GM23338 (cell line): ENCODE measurements around the gene CDK5. TPM values are rescaled to one million over a fixed set of nuclear protein-coding genes. Genes with fewer than 3 reads are reported as not detected.

ENCODE experiments used
- ATAC-seq: fragments of 200-7000 bp; cut with Tn5 transposase; 3 replicates; pipeline ENCODE4 v1.9.1; 2020
- DNase-seq: peaks from one replicate; pipeline ENCODE4 v3.0.0-alpha.2; 2015; ENCODE audit warnings: low spot score
- H2AFZ ChIP-seq: fragments of 200-600 bp; sonication (generic); 2 replicates; pipeline ENCODE4 v1.8.0; 2016; ENCODE audit warnings: antibody characterized with exemption, mild to moderate bottlenecking, moderate library complexity
- H3F3A ChIP-seq: fragments of 200-600 bp; sonication (generic); replicated peaks from 2 replicates; pipeline ENCODE4 v1.8.0; 2017; ENCODE audit warnings: antibody characterized with exemption, mixed run types, low read depth
- H3K27ac ChIP-seq: fragments of 200-600 bp; sonication (generic); 2 replicates; pipeline ENCODE4 v1.6.1; 2016; ENCODE audit warnings: low read depth
- H3K27me3 ChIP-seq: fragments of 200-600 bp; sonication (generic); 2 replicates; pipeline ENCODE4 v1.8.0; 2016; ENCODE audit warnings: mild to moderate bottlenecking, mixed run types, moderate library complexity; ENCODE audit not compliant: insufficient read depth
- H3K36me3 ChIP-seq: fragments of 200-600 bp; sonication (generic); 2 replicates; pipeline ENCODE4 v1.8.0; 2016; ENCODE audit warnings: mild to moderate bottlenecking; ENCODE audit not compliant: insufficient read depth
- H3K4me1 ChIP-seq: fragments of 200-600 bp; sonication (generic); 2 replicates; pipeline ENCODE4 v1.8.0; 2016; ENCODE audit warnings: mild to moderate bottlenecking, moderate library complexity; ENCODE audit not compliant: insufficient read depth
- H3K4me2 ChIP-seq: fragments of 200-600 bp; sonication (generic); 2 replicates; pipeline ENCODE4 v1.7.1; 2017; ENCODE audit warnings: mixed run types
- H3K4me3 ChIP-seq: fragments of 200-600 bp; sonication (generic); 2 replicates; pipeline ENCODE4 v1.6.1; 2016; ENCODE audit warnings: mixed run types
- H3K79me2 ChIP-seq: fragments of 200-600 bp; sonication (generic); replicated peaks from 2 replicates; pipeline ENCODE4 v1.8.0; 2017; ENCODE audit warnings: mild to moderate bottlenecking; ENCODE audit not compliant: insufficient read depth
- H3K9me2 ChIP-seq: fragments of 200-600 bp; sonication (generic); 2 replicates; pipeline ENCODE4 v1.8.0; 2017; ENCODE audit not compliant: insufficient read depth
- H4K20me1 ChIP-seq: fragments of 200-600 bp; sonication (generic); replicated peaks from 2 replicates; pipeline ENCODE4 v1.8.0; 2017; ENCODE audit warnings: mild to moderate bottlenecking; ENCODE audit not compliant: insufficient read depth
- H3K27ac Mint-ChIP-seq: 2 replicates; pipeline ENCODE4 v1.8.0; 2020; ENCODE audit warnings: inconsistent platforms, mild to moderate bottlenecking, moderate library complexity, mixed read lengths
- H3K27me3 Mint-ChIP-seq: 3 replicates; pipeline ENCODE4 v1.8.0; 2022; ENCODE audit warnings: low read depth, mild to moderate bottlenecking, moderate library complexity, mixed read lengths, inconsistent platforms; ENCODE audit not compliant: insufficient read depth, poor library complexity
- H3K36me3 Mint-ChIP-seq: 3 replicates; pipeline ENCODE4 v1.8.0; 2021; ENCODE audit warnings: low read depth, mild to moderate bottlenecking, inconsistent platforms, moderate library complexity, mixed read lengths
- H3K4me1 Mint-ChIP-seq: 3 replicates; pipeline ENCODE4 v1.8.0; 2020; ENCODE audit warnings: mild to moderate bottlenecking, inconsistent platforms, mixed read lengths
- H3K4me3 Mint-ChIP-seq: 3 replicates; pipeline ENCODE4 v1.8.0; 2021; ENCODE audit warnings: moderate library complexity, mild to moderate bottlenecking, inconsistent platforms, mixed read lengths
- H3K9me3 Mint-ChIP-seq: 3 replicates; pipeline ENCODE4 v1.8.0; 2020; ENCODE audit warnings: moderate library complexity, mild to moderate bottlenecking, inconsistent platforms, mixed read lengths
- CREB1 ChIP-seq: fragments of 250-450 bp; sonication (Bioruptor Pico); IDR thresholded peaks from 2 replicates; pipeline ENCODE4 v1.5.0; 2020; ENCODE audit warnings: low read depth, mild to moderate bottlenecking, moderate library complexity
- EZH2 ChIP-seq: fragments of 200-600 bp; sonication (generic); IDR thresholded peaks from one replicate; pipeline ENCODE4 v1.8.0; 2017; ENCODE audit warnings: antibody characterized with exemption, mild to moderate bottlenecking, low read depth; ENCODE audit not compliant: unreplicated experiment
- EZH2phosphoT487 ChIP-seq: fragments of 200-600 bp; sonication (generic); IDR thresholded peaks from one replicate; pipeline ENCODE4 v1.8.1; 2018; ENCODE audit warnings: antibody characterized with exemption; ENCODE audit not compliant: unreplicated experiment
- JUNB ChIP-seq: IDR thresholded peaks from one replicate; pipeline ENCODE4 v1.6.1; 2016; ENCODE audit warnings: antibody characterized with exemption; ENCODE audit not compliant: unreplicated experiment
- NANOG ChIP-seq: IDR thresholded peaks from 2 replicates; pipeline ENCODE4 v1.6.1; 2016; ENCODE audit warnings: antibody characterized with exemption, borderline replicate concordance
- POLR2AphosphoS5 ChIP-seq: IDR thresholded peaks from 2 replicates; pipeline ENCODE4 v1.6.1; 2016; ENCODE audit warnings: antibody characterized with exemption, low read depth
- STAT1 ChIP-seq: IDR thresholded peaks from one replicate; pipeline ENCODE4 v1.6.1; 2016; ENCODE audit warnings: antibody characterized with exemption; ENCODE audit not compliant: unreplicated experiment
- ZNF114 ChIP-seq: fragments of 250-450 bp; sonication (Bioruptor Pico); IDR thresholded peaks from 2 replicates; pipeline ENCODE4 v1.5.0; 2020; ENCODE audit warnings: mild to moderate bottlenecking, moderate library complexity
- ZNF331 ChIP-seq: fragments of 250-450 bp; sonication (Bioruptor Pico); IDR thresholded peaks from 2 replicates; pipeline ENCODE4 v1.5.0; 2020; ENCODE audit warnings: low read depth, mild to moderate bottlenecking, moderate library complexity
- polyA plus RNA-seq: library from polyadenylated mRNA; unstranded; fragments of >200 nt; fragmentation: Nextera tagmentation; extraction: Ambion mirVana; gene quantifications from 2 replicates; pipeline ENCODE4 v1.2.1, GENCODE V29; 2016
- total RNA-seq: library from RNA; depleted of rRNA; stranded (reverse); fragments of >200 nt; shearing (Covaris generic); gene quantifications from 2 replicates; pipeline ENCODE4 v1.2.3, GENCODE V29; 2014
- TF ChIP-seq, protein P1 (sequence below), 2 experiments: fragments of 200-600 bp in 1 of 2; sonication (generic) in 1 of 2; conservative IDR thresholded peaks; 2 replicates each; pipeline versions ENCODE4 v1.5.1 to v1.6.1; 2016 to 2017; ENCODE audit warnings: antibody characterized with exemption in 2 of 2, low read depth in 2 of 2, mild to moderate bottlenecking in 2 of 2, moderate library complexity in 1 of 2
- TF ChIP-seq, protein P2 (sequence below): IDR thresholded peaks from one replicate; pipeline ENCODE4 v1.6.1; 2018; ENCODE audit warnings: antibody characterized with exemption; ENCODE audit not compliant: unreplicated experiment
- TF ChIP-seq, protein P3 (sequence below): IDR thresholded peaks from 2 replicates; pipeline ENCODE4 v1.6.1; 2016; ENCODE audit warnings: antibody characterized with exemption
- TF ChIP-seq, protein P4 (sequence below): fragments of 250-450 bp; sonication (Bioruptor Pico); IDR thresholded peaks from 2 replicates; pipeline ENCODE4 v1.5.0; 2020; ENCODE audit warnings: mild to moderate bottlenecking, moderate library complexity

The CDK5 gene
- total and polyA plus RNA-seq, 2 experiments from 2014 or later, result 19.8 to 27.1 TPM

DNA sequence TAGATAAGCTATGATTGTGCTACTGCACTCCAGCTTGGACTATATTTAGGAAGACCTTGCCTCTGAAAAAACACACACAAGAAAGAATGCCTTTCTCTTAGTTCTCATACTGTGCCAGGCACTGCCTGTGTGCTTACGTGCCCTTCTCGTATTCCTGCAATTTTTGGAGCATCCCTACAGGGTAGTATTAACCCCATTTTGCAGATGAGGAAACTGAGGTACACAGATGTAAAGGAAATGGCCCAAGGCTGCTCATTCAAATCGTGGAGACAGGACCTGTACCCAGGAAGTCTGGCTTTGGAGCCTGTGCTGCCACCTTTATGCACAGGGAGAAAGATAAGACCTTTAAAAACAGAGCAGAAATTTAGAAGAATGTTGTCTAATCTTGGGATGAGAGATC is 45.3 kb upstream of the CDK5 start:
- no peak overlapping the region for H3K27ac Mint-ChIP-seq
- H4K20me1 ChIP-seq, result peaks cover 11% of the 10 kb centered on the region; the same call in 1 of the 2 replicates

More for the DNA sequence above, 45.3 kb upstream of the CDK5 start:
- H3K4me1 ChIP-seq, result peaks cover 52% of the 10 kb centered on the region
- peaks cover 16% of the 10 kb centered on the region; the same call in 1 of the 2 replicates for H3F3A ChIP-seq
- no peak overlapping the region for H2AFZ ChIP-seq
- no peaks in the 10 kb centered on the region for H3K27me3 ChIP-seq
- H3K27ac ChIP-seq, result no peak overlapping the region; the same call in 1 of the 2 replicates
- H3K4me1 Mint-ChIP-seq, result peaks cover 42% of the 10 kb centered on the region
- H3K36me3 ChIP-seq, result no peaks in the 10 kb centered on the region
- no peak overlapping the region for H3K4me3 ChIP-seq
- TF ChIP-seq, protein P1, sequence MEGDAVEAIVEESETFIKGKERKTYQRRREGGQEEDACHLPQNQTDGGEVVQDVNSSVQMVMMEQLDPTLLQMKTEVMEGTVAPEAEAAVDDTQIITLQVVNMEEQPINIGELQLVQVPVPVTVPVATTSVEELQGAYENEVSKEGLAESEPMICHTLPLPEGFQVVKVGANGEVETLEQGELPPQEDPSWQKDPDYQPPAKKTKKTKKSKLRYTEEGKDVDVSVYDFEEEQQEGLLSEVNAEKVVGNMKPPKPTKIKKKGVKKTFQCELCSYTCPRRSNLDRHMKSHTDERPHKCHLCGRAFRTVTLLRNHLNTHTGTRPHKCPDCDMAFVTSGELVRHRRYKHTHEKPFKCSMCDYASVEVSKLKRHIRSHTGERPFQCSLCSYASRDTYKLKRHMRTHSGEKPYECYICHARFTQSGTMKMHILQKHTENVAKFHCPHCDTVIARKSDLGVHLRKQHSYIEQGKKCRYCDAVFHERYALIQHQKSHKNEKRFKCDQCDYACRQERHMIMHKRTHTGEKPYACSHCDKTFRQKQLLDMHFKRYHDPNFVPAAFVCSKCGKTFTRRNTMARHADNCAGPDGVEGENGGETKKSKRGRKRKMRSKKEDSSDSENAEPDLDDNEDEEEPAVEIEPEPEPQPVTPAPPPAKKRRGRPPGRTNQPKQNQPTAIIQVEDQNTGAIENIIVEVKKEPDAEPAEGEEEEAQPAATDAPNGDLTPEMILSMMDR (conservative IDR thresholded peaks at IDR 0.05; ENCODE audit: low read depth in 2 of 2), result no peak
- TF ChIP-seq ZNF114 (CRISPR knock-in tag), result no peak
- no peak for TF ChIP-seq POLR2AphosphoS5
- TF ChIP-seq ZNF331 (CRISPR knock-in tag), result no peak
- TF ChIP-seq JUNB, result no peak
- TF ChIP-seq STAT1, result no peak
- TF ChIP-seq, protein P2, sequence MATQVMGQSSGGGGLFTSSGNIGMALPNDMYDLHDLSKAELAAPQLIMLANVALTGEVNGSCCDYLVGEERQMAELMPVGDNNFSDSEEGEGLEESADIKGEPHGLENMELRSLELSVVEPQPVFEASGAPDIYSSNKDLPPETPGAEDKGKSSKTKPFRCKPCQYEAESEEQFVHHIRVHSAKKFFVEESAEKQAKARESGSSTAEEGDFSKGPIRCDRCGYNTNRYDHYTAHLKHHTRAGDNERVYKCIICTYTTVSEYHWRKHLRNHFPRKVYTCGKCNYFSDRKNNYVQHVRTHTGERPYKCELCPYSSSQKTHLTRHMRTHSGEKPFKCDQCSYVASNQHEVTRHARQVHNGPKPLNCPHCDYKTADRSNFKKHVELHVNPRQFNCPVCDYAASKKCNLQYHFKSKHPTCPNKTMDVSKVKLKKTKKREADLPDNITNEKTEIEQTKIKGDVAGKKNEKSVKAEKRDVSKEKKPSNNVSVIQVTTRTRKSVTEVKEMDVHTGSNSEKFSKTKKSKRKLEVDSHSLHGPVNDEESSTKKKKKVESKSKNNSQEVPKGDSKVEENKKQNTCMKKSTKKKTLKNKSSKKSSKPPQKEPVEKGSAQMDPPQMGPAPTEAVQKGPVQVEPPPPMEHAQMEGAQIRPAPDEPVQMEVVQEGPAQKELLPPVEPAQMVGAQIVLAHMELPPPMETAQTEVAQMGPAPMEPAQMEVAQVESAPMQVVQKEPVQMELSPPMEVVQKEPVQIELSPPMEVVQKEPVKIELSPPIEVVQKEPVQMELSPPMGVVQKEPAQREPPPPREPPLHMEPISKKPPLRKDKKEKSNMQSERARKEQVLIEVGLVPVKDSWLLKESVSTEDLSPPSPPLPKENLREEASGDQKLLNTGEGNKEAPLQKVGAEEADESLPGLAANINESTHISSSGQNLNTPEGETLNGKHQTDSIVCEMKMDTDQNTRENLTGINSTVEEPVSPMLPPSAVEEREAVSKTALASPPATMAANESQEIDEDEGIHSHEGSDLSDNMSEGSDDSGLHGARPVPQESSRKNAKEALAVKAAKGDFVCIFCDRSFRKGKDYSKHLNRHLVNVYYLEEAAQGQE, result no peak
- no peak for TF ChIP-seq NANOG
- TF ChIP-seq EZH2phosphoT487, result no peak
- no peak for TF ChIP-seq CREB1 (CRISPR knock-in tag)
- no peak for TF ChIP-seq EZH2
- TF ChIP-seq, protein P3, sequence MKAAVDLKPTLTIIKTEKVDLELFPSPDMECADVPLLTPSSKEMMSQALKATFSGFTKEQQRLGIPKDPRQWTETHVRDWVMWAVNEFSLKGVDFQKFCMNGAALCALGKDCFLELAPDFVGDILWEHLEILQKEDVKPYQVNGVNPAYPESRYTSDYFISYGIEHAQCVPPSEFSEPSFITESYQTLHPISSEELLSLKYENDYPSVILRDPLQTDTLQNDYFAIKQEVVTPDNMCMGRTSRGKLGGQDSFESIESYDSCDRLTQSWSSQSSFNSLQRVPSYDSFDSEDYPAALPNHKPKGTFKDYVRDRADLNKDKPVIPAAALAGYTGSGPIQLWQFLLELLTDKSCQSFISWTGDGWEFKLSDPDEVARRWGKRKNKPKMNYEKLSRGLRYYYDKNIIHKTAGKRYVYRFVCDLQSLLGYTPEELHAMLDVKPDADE, result no peak
- TF ChIP-seq, protein P4, sequence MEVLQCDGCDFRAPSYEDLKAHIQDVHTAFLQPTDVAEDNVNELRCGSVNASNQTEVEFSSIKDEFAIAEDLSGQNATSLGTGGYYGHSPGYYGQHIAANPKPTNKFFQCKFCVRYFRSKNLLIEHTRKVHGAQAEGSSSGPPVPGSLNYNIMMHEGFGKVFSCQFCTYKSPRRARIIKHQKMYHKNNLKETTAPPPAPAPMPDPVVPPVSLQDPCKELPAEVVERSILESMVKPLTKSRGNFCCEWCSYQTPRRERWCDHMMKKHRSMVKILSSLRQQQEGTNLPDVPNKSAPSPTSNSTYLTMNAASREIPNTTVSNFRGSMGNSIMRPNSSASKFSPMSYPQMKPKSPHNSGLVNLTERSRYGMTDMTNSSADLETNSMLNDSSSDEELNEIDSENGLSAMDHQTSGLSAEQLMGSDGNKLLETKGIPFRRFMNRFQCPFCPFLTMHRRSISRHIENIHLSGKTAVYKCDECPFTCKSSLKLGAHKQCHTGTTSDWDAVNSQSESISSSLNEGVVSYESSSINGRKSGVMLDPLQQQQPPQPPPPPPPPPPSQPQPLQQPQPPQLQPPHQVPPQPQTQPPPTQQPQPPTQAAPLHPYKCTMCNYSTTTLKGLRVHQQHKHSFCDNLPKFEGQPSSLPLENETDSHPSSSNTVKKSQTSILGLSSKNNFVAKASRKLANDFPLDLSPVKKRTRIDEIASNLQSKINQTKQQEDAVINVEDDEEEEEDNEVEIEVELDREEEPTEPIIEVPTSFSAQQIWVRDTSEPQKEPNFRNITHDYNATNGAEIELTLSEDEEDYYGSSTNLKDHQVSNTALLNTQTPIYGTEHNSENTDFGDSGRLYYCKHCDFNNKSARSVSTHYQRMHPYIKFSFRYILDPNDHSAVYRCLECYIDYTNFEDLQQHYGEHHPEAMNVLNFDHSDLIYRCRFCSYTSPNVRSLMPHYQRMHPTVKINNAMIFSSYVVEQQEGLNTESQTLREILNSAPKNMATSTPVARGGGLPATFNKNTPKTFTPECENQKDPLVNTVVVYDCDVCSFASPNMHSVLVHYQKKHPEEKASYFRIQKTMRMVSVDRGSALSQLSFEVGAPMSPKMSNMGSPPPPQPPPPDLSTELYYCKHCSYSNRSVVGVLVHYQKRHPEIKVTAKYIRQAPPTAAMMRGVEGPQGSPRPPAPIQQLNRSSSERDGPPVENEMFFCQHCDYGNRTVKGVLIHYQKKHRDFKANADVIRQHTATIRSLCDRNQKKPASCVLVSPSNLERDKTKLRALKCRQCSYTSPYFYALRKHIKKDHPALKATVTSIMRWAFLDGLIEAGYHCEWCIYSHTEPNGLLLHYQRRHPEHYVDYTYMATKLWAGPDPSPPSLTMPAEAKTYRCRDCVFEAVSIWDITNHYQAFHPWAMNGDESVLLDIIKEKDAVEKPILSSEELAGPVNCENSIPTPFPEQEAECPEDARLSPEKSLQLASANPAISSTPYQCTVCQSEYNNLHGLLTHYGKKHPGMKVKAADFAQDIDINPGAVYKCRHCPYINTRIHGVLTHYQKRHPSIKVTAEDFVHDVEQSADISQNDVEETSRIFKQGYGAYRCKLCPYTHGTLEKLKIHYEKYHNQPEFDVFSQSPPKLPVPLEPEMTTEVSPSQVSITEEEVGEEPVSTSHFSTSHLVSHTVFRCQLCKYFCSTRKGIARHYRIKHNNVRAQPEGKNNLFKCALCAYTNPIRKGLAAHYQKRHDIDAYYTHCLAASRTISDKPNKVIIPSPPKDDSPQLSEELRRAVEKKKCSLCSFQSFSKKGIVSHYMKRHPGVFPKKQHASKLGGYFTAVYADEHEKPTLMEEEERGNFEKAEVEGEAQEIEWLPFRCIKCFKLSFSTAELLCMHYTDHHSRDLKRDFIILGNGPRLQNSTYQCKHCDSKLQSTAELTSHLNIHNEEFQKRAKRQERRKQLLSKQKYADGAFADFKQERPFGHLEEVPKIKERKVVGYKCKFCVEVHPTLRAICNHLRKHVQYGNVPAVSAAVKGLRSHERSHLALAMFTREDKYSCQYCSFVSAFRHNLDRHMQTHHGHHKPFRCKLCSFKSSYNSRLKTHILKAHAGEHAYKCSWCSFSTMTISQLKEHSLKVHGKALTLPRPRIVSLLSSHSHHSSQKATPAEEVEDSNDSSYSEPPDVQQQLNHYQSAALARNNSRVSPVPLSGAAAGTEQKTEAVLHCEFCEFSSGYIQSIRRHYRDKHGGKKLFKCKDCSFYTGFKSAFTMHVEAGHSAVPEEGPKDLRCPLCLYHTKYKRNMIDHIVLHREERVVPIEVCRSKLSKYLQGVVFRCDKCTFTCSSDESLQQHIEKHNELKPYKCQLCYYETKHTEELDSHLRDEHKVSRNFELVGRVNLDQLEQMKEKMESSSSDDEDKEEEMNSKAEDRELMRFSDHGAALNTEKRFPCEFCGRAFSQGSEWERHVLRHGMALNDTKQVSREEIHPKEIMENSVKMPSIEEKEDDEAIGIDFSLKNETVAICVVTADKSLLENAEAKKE (CRISPR knock-in tag), result no peak
- no peak for DNase-seq
- ATAC-seq, result no peak
- no peak overlapping the region for H3K4me3 Mint-ChIP-seq
- H3K4me2 ChIP-seq, result peak overlapping the region; percentile 60
- peaks cover 71% of the 10 kb centered on the region for H3K79me2 ChIP-seq
- H3K27me3 Mint-ChIP-seq, result peaks cover 10% of the 10 kb centered on the region
- peaks cover 2% of the 10 kb centered on the region; the same call in 2 of the 3 replicates for H3K36me3 Mint-ChIP-seq
- H3K9me2 ChIP-seq, result no peaks in the 10 kb centered on the region
- no peaks in the 10 kb centered on the region for H3K9me3 Mint-ChIP-seq
